ENCODE data around the gene TRIM44.

DNA sequence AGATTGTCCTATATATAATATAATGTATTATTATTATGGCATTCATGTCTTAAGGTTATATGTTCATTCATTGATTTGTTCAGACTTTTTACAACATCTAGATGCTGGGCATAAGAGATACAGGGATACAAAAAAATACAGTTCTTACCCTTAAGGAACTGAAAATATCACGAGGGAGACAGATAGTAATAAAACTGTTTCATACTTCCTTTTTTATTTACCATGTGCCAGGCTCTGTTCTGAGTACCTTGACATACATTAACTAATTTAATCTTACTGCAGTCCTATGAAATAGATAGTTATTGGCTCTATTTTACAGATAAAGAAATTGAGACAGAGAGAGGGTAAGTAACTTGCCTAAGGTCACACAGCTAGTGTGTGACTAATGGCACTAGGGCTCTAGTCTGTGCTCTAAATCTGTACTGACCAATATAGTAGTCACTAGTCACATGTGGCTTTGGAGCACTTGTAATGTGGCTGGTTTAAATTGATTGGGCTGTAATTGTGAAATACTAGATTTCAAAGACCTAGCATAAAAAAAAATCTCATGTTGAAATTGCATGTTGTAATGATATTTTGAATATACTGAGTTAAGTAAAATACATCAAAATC, 21.3 kb downstream of the TRIM44 start:
- TF ChIP-seq, protein P1, sequence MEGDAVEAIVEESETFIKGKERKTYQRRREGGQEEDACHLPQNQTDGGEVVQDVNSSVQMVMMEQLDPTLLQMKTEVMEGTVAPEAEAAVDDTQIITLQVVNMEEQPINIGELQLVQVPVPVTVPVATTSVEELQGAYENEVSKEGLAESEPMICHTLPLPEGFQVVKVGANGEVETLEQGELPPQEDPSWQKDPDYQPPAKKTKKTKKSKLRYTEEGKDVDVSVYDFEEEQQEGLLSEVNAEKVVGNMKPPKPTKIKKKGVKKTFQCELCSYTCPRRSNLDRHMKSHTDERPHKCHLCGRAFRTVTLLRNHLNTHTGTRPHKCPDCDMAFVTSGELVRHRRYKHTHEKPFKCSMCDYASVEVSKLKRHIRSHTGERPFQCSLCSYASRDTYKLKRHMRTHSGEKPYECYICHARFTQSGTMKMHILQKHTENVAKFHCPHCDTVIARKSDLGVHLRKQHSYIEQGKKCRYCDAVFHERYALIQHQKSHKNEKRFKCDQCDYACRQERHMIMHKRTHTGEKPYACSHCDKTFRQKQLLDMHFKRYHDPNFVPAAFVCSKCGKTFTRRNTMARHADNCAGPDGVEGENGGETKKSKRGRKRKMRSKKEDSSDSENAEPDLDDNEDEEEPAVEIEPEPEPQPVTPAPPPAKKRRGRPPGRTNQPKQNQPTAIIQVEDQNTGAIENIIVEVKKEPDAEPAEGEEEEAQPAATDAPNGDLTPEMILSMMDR (IDR thresholded peaks at IDR 0.05) = no peak
- TF ChIP-seq POLR2AphosphoS5 (IDR thresholded peaks at IDR 0.05) = no peak
